Loucy (cell line): ENCODE measurements around the gene ADCY5.

Experiments used
- H2AFZ ChIP-seq: fragments of 200-600 bp; sonication (generic); 2 replicates; pipeline ENCODE4 v1.6.0; 2016; ENCODE audit warnings: antibody characterized with exemption, mild to moderate bottlenecking, low read length, moderate library complexity
- H3F3A ChIP-seq: fragments of 200-600 bp; 2 replicates; pipeline ENCODE4 v1.6.0; 2016; ENCODE audit warnings: antibody characterized with exemption, low read depth, mild to moderate bottlenecking
- H3K27me3 ChIP-seq: fragments of 200-600 bp; sonication (generic); 2 replicates; pipeline ENCODE4 v1.6.1; 2014; ENCODE audit warnings: low read length, mild to moderate bottlenecking; ENCODE audit not compliant: insufficient read depth, poor library complexity, severe bottlenecking
- H3K36me3 ChIP-seq: fragments of 200-600 bp; sonication (generic); 2 replicates; pipeline ENCODE4 v1.6.1; 2016; ENCODE audit warnings: low read length; ENCODE audit not compliant: insufficient read depth
- H3K4me1 ChIP-seq: fragments of 200-600 bp; sonication (generic); 2 replicates; pipeline ENCODE4 v1.5.1; 2014; ENCODE audit warnings: low read length, mild to moderate bottlenecking; ENCODE audit not compliant: insufficient read depth, poor library complexity, severe bottlenecking
- H3K4me2 ChIP-seq: fragments of 200-600 bp; sonication (generic); 2 replicates; pipeline ENCODE4 v1.6.0; 2014; ENCODE audit warnings: antibody characterized with exemption, low read length, low read depth, mild to moderate bottlenecking; ENCODE audit not compliant: poor library complexity, severe bottlenecking
- H3K4me3 ChIP-seq: fragments of 200-600 bp; sonication (generic); 2 replicates; pipeline ENCODE4 v1.5.1; 2014; ENCODE audit warnings: low read length, mild to moderate bottlenecking, mixed read lengths; ENCODE audit not compliant: poor library complexity, severe bottlenecking
- H3K79me2 ChIP-seq: fragments of 200-600 bp; sonication (generic); 2 replicates; pipeline ENCODE4 v1.6.1; 2014; ENCODE audit warnings: low read length; ENCODE audit not compliant: insufficient read depth
- H3K9ac ChIP-seq: fragments of 200-600 bp; sonication (generic); 2 replicates; pipeline ENCODE4 v1.6.0; 2014; ENCODE audit warnings: mild to moderate bottlenecking, low read depth, low read length, moderate library complexity; ENCODE audit not compliant: poor library complexity, severe bottlenecking
- H3K9me2 ChIP-seq: fragments of 200-600 bp; sonication (generic); replicated peaks from 2 replicates; pipeline ENCODE4 v1.6.1; 2016; ENCODE audit warnings: low read depth, low read length, mixed read lengths
- H3K9me3 ChIP-seq: fragments of 200-600 bp; sonication (generic); 2 replicates; pipeline ENCODE4 v1.6.1; 2014; ENCODE audit warnings: mild to moderate bottlenecking, antibody characterized with exemption, low read length, low read depth; ENCODE audit not compliant: insufficient read depth
- H4K20me1 ChIP-seq: fragments of 200-600 bp; sonication (generic); 2 replicates; pipeline ENCODE4 v1.6.0; 2014; ENCODE audit warnings: antibody characterized with exemption, low read length, mild to moderate bottlenecking; ENCODE audit not compliant: insufficient read depth, poor library complexity, severe bottlenecking
- EZH2phosphoT487 ChIP-seq: fragments of 200-600 bp; IDR thresholded peaks from 2 replicates; pipeline ENCODE4 v1.6.1; 2018; ENCODE audit warnings: antibody characterized with exemption, mild to moderate bottlenecking, moderate library complexity, borderline replicate concordance
- TF ChIP-seq, protein P1 (sequence below): fragments of 200-600 bp; sonication (generic); conservative IDR thresholded peaks from 2 replicates; pipeline ENCODE4 v1.5.1; 2014; ENCODE audit warnings: mild to moderate bottlenecking, antibody characterized with exemption, low read length

ADCY5 gene

DNA sequence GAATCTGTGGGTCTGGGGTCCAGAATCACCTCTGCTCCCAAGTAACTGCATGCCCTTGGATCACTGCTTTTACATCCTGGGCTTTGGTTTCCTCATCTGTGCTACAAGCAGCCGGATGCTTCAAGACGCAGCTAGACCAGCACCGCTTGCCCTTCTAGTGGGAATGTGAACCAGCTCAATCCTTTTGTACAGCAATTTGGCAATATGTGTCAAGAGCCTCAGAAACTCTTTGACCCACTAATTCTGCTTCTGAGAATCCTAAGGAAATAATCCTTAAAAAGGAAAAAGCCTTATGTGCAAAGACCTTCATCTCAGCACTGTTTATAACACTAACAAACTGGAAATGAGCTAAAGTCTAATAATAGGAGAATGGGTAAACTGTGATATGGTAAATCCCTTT, 48.7 kb downstream of the ADCY5 start:
- no peak overlapping the region for H3K4me3 ChIP-seq
- H3K9me3 ChIP-seq: no peaks in the 10 kb centered on the region
- H4K20me1 ChIP-seq: no peaks in the 10 kb centered on the region
- H3K4me1 ChIP-seq: no peaks in the 10 kb centered on the region
- H3F3A ChIP-seq: no peaks in the 10 kb centered on the region
- H3K4me2 ChIP-seq: no peak overlapping the region
- no peaks in the 10 kb centered on the region for H3K27me3 ChIP-seq
- H3K9ac ChIP-seq: no peak overlapping the region
- no peaks in the 10 kb centered on the region for H3K9me2 ChIP-seq
- no peaks in the 10 kb centered on the region for H3K36me3 ChIP-seq
- no peaks in the 10 kb centered on the region for H3K79me2 ChIP-seq
- H2AFZ ChIP-seq: no peak overlapping the region
- TF ChIP-seq EZH2phosphoT487: no peak
- TF ChIP-seq, protein P1, sequence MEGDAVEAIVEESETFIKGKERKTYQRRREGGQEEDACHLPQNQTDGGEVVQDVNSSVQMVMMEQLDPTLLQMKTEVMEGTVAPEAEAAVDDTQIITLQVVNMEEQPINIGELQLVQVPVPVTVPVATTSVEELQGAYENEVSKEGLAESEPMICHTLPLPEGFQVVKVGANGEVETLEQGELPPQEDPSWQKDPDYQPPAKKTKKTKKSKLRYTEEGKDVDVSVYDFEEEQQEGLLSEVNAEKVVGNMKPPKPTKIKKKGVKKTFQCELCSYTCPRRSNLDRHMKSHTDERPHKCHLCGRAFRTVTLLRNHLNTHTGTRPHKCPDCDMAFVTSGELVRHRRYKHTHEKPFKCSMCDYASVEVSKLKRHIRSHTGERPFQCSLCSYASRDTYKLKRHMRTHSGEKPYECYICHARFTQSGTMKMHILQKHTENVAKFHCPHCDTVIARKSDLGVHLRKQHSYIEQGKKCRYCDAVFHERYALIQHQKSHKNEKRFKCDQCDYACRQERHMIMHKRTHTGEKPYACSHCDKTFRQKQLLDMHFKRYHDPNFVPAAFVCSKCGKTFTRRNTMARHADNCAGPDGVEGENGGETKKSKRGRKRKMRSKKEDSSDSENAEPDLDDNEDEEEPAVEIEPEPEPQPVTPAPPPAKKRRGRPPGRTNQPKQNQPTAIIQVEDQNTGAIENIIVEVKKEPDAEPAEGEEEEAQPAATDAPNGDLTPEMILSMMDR: no peak

DNA sequence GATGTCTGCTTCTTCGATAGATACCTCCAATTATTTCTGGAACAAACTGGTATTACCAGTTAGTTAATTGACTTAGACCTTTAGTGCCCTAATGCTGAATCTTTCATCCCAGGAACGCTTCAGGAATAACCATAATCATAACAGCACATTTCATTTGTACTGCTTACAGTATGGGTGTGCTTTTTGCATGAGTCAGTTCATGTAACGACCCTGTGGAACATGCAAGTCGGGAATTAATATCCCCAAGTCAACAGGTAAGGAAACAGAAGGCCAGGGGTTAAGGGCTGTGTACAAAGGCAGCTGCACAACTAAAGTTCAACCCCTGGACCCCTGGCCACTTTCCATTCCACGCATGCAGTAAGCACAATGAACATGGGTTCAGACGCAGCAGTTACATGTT, 49.2 kb downstream of the ADCY5 start:
- Histone ChIP-seq H3K9ac (no peak overlapping the region), H3K4me3 (no peak overlapping the region), H2AFZ (no peak overlapping the region), H3K4me2 (no peak overlapping the region), H3K4me1 (no peaks in the 10 kb centered on the region), H3K9me3 (no peaks in the 10 kb centered on the region), H3K79me2 (no peaks in the 10 kb centered on the region), H4K20me1 (no peaks in the 10 kb centered on the region), H3K27me3 (no peaks in the 10 kb centered on the region), H3K36me3 (no peaks in the 10 kb centered on the region), H3K9me2 (no peaks in the 10 kb centered on the region), H3F3A (no peaks in the 10 kb centered on the region)
- TF ChIP-seq, protein P1: no peak
- TF ChIP-seq EZH2phosphoT487: no peak

- Histone ChIP-seq H3K4me1 (no peaks in the 10 kb centered on the region), H3K27me3 (no peaks in the 10 kb centered on the region)
Observed at GRCh38 chr3:123397921-123398785, 50.7 kb downstream of the ADCY5 start.

More at GRCh38 chr3:123397921-123398785, 50.7 kb downstream of the ADCY5 start:
- no peak overlapping the region for H2AFZ ChIP-seq
- H3K9me2 ChIP-seq: no peaks in the 10 kb centered on the region
- H3K79me2 ChIP-seq: no peaks in the 10 kb centered on the region
- no peaks in the 10 kb centered on the region for H3K36me3 ChIP-seq
- no peak overlapping the region for H3K4me3 ChIP-seq
- H3K9ac ChIP-seq: no peak overlapping the region
- no peak for TF ChIP-seq EZH2phosphoT487
- TF ChIP-seq, protein P1: no peak
- H3K9me3 ChIP-seq: no peaks in the 10 kb centered on the region
- no peaks in the 10 kb centered on the region for H3F3A ChIP-seq
- no peaks in the 10 kb centered on the region for H4K20me1 ChIP-seq
- H3K4me2 ChIP-seq: no peak overlapping the region
